WTC11 (cell line): ENCODE data around the gene ADAM22.

Source experiments
- CTCF ChIP-seq: fragments of 200-600 bp; IDR thresholded peaks from 2 replicates; pipeline ENCODE4 v1.8.0; 2022; ENCODE audit warnings: antibody characterized with exemption
- ELF4 ChIP-seq: sonication (generic); formaldehyde crosslinking; IDR thresholded peaks from 2 replicates; pipeline ENCODE4 v1.8.1; 2022; ENCODE audit warnings: low read depth, mild to moderate bottlenecking, moderate library complexity, missing genetic modification reagents
- FOXJ3 ChIP-seq: sonication (generic); formaldehyde crosslinking; IDR thresholded peaks from 2 replicates; pipeline ENCODE4 v1.9.0; 2021; ENCODE audit warnings: missing genetic modification reagents, mild to moderate bottlenecking, borderline replicate concordance
- KAT7 ChIP-seq: sonication (generic); formaldehyde crosslinking; IDR thresholded peaks from 2 replicates; pipeline ENCODE4 v1.8.1; 2023; ENCODE audit warnings: missing genetic modification reagents, mild to moderate bottlenecking, borderline replicate concordance
- MLX ChIP-seq: sonication (generic); formaldehyde crosslinking; IDR thresholded peaks from 2 replicates; pipeline ENCODE4 v1.8.1; 2023; ENCODE audit warnings: mild to moderate bottlenecking, missing genetic modification reagents, moderate library complexity
- NR1H2 ChIP-seq: sonication (generic); formaldehyde crosslinking; IDR thresholded peaks from 2 replicates; pipeline ENCODE4 v1.9.0; 2021; ENCODE audit warnings: mild to moderate bottlenecking, moderate library complexity, missing genetic modification reagents
- OVOL2 ChIP-seq: fragments of 250-450 bp; sonication (Bioruptor Pico); IDR thresholded peaks from 2 replicates; pipeline ENCODE4 v1.9.0; 2021; ENCODE audit warnings: mild to moderate bottlenecking, borderline replicate concordance
- SP1 ChIP-seq: sonication (generic); formaldehyde crosslinking; conservative IDR thresholded peaks from 2 replicates; pipeline ENCODE4 v1.8.1; 2022; ENCODE audit warnings: missing genetic modification reagents
- USF1 ChIP-seq: sonication (generic); formaldehyde crosslinking; IDR thresholded peaks from 2 replicates; pipeline ENCODE4 v1.8.0; 2022; ENCODE audit warnings: mild to moderate bottlenecking, missing genetic modification reagents
- ZNF263 ChIP-seq: sonication (generic); formaldehyde crosslinking; IDR thresholded peaks from 2 replicates; pipeline ENCODE4 v1.8.1; 2022; ENCODE audit warnings: low read depth, mild to moderate bottlenecking, moderate library complexity, missing genetic modification reagents
- TF ChIP-seq, protein P1 (sequence below): sonication (generic); formaldehyde crosslinking; IDR thresholded peaks from 2 replicates; pipeline ENCODE4 v1.8.1; 2023; ENCODE audit warnings: mild to moderate bottlenecking, missing genetic modification reagents, moderate library complexity
- TF ChIP-seq, protein P2 (sequence below): sonication (generic); formaldehyde crosslinking; IDR thresholded peaks from 2 replicates; pipeline ENCODE4 v1.8.0; 2022; ENCODE audit warnings: mild to moderate bottlenecking, missing genetic modification reagents
- TF ChIP-seq, protein P3 (sequence below): fragments of 250-450 bp; sonication (Bioruptor Pico); conservative IDR thresholded peaks from 2 replicates; pipeline ENCODE4 v1.9.0; 2021; ENCODE audit warnings: mild to moderate bottlenecking

GRCh38 chr7:88155756-88156155, 221.7 kb downstream of the ADAM22 start:
- TF ChIP-seq OVOL2, result no peak
- TF ChIP-seq, protein P1, sequence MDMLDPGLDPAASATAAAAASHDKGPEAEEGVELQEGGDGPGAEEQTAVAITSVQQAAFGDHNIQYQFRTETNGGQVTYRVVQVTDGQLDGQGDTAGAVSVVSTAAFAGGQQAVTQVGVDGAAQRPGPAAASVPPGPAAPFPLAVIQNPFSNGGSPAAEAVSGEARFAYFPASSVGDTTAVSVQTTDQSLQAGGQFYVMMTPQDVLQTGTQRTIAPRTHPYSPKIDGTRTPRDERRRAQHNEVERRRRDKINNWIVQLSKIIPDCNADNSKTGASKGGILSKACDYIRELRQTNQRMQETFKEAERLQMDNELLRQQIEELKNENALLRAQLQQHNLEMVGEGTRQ (CRISPR knock-in tag), result no peak
- no peak for TF ChIP-seq ELF4
- no peak for TF ChIP-seq KAT7
- TF ChIP-seq SP1 (CRISPR knock-in tag), result no peak
- TF ChIP-seq CTCF, result no peak
- TF ChIP-seq MLX (CRISPR knock-in tag), result no peak
- TF ChIP-seq FOXJ3 (CRISPR knock-in tag), result no peak
- TF ChIP-seq, protein P2, sequence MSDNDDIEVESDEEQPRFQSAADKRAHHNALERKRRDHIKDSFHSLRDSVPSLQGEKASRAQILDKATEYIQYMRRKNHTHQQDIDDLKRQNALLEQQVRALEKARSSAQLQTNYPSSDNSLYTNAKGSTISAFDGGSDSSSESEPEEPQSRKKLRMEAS (CRISPR knock-in tag), result no peak
- no peak for TF ChIP-seq USF1
- TF ChIP-seq, protein P3, sequence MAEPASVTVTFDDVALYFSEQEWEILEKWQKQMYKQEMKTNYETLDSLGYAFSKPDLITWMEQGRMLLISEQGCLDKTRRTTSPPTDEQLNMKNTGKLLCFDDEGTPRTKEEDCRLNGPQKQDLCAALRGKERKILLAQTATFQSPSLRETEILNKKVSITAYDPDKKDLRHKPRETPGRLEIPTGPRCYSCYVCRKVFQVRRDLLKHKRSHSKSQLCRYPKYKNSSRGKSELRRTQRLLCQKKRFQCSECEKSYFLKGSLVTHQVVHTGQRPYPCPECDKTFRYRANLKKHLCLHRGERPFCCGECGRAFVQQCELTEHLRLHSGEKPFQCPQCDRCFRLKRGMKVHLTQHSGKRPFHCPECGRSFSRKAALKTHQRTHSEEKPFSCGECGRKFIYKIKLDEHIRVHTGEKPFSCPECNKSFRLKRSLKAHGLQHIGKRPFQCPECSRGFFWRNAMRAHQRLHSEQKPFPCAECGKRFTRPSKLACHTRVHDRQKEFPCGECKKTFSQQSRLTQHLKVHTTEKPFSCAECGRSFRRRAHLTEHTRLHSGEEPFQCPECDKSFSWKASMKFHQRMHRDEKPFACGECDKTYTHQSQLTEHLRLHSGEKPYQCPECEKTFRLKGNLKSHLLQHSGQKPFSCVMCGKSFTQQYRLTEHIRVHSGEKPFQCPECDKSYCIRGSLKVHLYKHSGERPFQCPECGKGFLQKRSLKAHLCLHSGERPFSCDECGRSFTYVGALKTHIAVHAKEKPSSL (CRISPR knock-in tag), result no peak
- no peak for TF ChIP-seq NR1H2 (CRISPR knock-in tag)
- no peak for TF ChIP-seq ZNF263 (CRISPR knock-in tag)
